Measurements from ENCODE around the gene CNTFR. TPM values are rescaled to one million over a fixed set of nuclear protein-coding genes. Genes with fewer than 3 reads are reported as not detected.

CNTFR gene
- total RNA-seq, 1 donor from 2014 or later = not detected

DNA sequence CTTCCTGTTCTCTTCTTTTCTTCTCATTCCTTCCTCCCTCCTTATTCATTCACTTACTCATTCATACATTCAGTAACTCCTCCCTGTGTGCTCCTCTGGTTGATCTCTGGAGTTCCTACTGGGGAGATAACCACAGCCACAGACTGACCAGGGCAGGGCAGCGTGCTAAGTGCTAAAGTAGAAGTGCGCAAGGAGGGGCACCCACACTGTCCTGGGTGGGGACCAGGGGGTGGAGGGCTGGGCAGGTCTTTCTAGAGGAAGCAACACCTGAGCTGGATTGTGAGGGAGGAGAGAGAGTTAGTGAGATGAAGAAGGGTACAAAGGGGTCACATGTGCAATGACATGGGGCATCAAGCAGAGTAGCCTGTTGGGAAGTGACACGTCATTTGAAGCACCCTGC lies 80.6 kb downstream of the CNTFR start:
- no peak for DNase-seq (ENCODE audit: extremely low read depth, low read depth, low spot score)

DNA sequence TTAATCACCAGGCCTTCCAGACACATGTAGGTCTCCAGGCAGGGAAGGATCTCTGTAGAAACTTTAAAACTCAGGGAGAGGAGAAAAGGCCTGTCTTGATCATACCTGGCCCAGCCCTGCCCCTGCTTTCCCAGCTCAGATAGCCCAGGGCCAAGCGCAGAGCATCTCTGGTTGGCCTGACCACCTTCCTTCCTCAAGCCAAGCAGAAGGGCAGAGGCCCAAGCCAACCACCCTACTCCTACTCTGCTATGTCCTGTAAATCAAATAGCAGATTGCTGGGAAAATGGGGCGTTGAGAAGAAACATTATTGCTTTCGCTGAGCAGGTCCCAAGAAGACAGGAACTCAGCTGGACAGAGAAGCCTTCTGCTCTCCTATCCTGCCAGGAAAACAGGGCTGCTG lies 81.1 kb downstream of the CNTFR start:
- no peak for DNase-seq (ENCODE audit: extremely low read depth, low read depth, low spot score)

DNA sequence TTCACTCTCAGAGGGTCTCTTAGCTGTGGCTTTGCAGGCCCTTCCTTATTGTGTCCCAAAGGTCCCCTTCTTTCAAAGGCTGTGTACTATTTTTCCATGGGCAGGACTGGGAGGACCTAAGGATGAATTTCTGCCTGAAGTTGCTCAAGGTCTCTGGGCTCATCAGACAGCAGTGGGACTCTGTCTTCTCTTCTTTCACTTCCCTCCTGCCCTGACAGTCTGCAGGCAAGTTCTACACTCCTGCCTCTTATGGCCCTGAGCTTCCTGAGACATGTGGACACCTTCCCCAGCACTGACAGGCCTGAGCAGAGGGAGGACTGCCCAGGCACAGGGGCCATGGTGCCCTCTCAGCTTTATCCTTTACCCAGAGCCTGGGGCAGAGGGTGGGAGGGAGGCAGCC lies 81.6 kb downstream of the CNTFR start:
- no peak for DNase-seq (ENCODE audit: extremely low read depth, low read depth, low spot score)

DNA sequence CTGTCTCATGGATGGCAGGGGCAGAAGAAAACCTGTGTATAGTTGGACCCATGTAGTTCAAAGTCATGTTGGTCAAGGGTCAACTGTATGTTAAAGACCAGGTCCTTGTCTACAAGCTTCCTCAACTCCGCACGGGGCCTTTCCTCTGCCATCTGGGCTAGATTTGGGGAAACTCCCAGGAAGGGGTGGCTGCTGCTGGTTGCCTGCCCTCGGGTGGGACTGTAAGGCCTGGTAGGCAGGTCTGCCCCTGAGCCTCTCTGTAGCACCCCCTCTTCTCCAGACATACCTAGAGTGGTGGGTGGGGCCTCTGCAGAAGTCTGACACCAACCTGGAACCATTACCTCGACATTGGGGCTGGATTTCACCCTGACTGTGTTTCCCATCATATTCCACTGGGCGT lies 82.0 kb downstream of the CNTFR start:
- no peak for DNase-seq (ENCODE audit: extremely low read depth, low read depth, low spot score)

DNA sequence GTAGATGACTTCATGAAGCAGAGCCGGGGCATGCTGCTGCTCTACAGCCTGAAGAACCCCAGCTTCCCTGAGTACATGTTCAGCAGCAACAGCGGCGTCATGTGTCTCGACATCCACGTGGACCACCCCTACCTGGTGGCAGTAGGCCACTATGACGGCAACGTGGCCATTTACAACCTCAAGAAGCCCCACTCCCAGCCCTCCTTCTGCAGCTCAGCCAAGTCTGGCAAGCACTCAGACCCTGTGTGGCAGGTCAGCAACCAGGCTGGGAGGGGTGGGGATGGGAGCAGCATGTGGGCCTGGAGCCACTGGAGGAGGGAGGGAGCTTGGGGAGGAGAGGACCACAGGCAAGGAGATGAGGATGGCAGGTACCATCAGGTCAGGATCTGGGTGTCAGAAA lies 82.9 kb downstream of the CNTFR start:
- DNase-seq (ENCODE audit: extremely low read depth, low read depth, low spot score) = no peak

DNA sequence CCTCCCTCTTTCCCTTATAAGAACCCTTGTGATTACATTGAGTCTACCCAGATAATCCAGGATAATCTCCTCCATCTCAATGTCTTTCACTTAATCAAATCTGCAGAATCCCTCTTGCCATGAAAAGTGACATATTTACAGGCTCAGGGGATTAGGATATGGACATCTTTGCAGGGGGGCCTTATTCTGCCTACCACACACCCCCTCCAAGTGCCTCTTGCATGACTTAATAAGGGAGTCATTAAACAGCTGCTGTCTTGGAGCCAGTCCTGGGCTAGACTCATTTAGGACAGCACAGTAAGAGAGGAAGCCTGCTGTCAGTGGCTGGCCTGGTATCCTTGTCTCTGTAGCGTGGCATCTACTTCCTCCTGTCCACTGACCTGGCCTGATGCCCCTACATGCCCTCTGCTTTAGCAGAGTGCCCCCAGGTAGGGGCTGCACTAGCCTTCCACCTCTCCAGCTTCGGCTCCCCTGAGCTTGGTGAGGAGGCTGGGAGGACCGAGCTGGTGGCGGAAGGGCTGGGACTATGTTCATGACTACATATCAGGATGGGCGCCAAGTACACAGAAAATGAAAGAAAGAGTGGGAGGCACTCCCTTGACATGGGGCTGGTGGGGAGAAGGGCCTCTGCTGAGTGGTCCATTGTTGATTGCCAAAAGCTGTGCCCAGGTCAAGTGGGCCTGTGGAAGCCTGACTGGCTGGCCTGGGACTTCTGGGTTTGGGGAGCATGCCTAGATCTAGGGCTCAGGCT lies 84.0 kb downstream of the CNTFR start:
- no peak for DNase-seq (ENCODE audit: extremely low read depth, low read depth, low spot score)

DNA sequence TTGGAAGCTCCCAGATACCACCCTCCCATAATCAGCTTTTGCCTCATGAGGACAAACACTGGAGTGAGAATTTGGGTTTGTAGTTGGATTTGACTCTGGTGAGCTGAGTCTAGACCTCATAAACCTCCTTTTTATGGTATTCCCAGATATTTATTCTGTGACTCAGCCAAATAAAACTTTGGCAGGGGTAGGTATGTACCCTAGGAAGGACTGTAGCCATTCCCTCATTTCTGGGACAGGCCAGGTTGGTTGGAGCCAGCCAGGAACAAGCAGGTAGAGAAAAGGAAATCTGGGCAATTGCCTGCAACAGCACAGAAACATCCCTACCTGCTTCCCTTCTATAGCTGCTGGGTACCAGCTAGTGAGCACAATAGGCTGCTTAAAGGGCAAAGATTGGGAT lies 86.1 kb downstream of the CNTFR start:
- no peak for DNase-seq (ENCODE audit: extremely low read depth, low read depth, low spot score)

DNA sequence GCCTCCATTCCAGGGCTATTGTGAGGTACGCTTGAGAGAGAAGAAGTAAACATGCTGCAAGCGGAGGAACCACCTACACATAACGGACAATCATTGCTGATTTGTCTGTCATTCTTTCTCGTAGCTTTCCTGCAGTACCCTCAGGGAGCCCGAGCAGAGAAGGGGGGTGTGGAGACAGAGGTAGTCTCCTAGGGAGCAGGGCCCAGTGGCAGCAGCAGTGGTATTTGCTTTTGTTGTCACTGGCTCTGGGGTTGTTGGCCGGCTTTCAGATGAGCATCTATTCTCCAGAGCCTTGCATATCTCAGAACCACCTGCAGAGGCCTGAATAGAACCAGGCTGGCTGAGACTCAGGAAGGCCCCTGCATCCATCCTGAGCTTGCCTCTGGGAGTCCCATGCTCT lies 86.6 kb downstream of the CNTFR start:
- no peak for DNase-seq (ENCODE audit: extremely low read depth, low read depth, low spot score)

DNA sequence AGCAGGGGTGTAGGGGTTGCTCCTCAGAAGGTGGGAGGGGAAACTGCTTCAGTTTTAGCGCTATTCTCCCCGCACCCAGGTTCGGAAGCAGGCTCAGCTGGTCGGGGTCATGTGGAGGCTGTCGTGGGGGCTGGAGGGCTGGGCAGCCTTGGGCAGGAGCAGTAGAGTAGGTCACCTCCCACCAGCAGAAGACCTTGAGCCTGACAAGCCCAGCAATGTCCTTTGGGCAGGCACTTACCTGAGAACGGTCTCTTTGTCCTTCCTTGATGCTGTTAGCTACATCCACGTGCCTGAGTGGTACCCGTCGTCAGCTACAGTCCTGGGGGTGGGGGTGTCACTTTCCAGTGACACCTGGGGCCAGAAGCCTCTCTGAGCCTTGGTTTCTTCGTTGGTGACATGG lies 87.1 kb downstream of the CNTFR start:
- DNase-seq (ENCODE audit: extremely low read depth, low read depth, low spot score) = no peak

DNA sequence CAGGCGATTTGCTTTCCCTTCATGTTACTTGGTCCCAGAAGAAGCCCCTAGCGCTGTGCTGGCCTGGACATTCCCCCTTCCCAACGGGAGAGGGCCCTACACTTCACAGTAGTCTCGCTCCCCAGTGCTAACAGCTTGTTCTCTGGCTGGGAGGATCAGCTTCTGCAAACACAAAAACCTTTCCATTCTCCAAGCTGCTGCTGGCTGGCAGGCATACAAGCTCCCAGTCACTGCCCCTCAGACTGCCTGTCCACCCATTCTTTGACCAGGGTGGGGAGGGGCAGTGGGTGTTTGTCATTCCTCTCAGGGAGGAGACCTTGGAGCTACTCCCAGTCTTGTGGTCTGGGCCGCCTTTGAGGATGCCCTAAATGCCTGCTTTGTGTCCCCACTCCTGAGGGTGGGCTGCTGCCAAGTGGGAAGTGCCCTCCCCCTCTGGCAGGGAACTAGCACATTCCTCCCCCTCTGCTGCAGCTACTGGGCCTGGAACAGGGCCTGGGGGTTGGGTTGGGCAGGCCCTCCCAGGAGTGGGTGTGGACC lies 87.6 kb downstream of the CNTFR start:
- no peak for DNase-seq (ENCODE audit: extremely low read depth, low read depth, low spot score)

Other genes starting within 250 kb of the CNTFR start
- 14.2 and 15.2 TPM in 2 replicates for gene MYORG, start 212.8 kb downstream of the CNTFR start, total RNA-seq
- 37.5 and 49.8 TPM in 2 replicates for gene FAM219A, start 131.2 kb downstream of the CNTFR start, total RNA-seq
- not detected in 2 replicates for gene DNAI1, start 130.9 kb downstream of the CNTFR start, total RNA-seq
- not detected in 2 replicates for gene ENHO, start 66.7 kb downstream of the CNTFR start, total RNA-seq
- 17.5 and 21.5 TPM in 2 replicates for gene RPP25L, start 22.4 kb upstream of the CNTFR start, total RNA-seq
- 97.1 and 138 TPM in 2 replicates for gene DCTN3, start 30.8 kb upstream of the CNTFR start, total RNA-seq
- gene ARID3C, start 39.3 kb upstream of the CNTFR start, total RNA-seq = 0.29 TPM in 1 of 2 replicates, not detected in the other
- gene SIGMAR1, start 48.1 kb upstream of the CNTFR start, total RNA-seq = 105 and 134 TPM in 2 replicates
- gene GALT, start 57.0 kb upstream of the CNTFR start, total RNA-seq = 29.9 and 39.8 TPM in 2 replicates
- gene IL11RA, start 62.5 kb upstream of the CNTFR start, total RNA-seq = 5.7 and 9.3 TPM in 2 replicates
- gene CCL27, start 72.9 kb upstream of the CNTFR start, total RNA-seq = not detected in 2 replicates
- gene CCL19, start 101.6 kb upstream of the CNTFR start, total RNA-seq = not detected in 2 replicates
- gene CCL21, start 120.4 kb upstream of the CNTFR start, total RNA-seq = 0.19 and 0.64 TPM in 2 replicates